GM12801 (cell line): ENCODE results near the gene YBX1.

ENCODE experiments used
- CTCF ChIP-seq: IDR thresholded peaks from one replicate; pipeline ENCODE4 v1.5.1; 2011; ENCODE audit warnings: control low read depth; ENCODE audit not compliant: insufficient read length; ENCODE audit errors: extremely low read depth

Gene YBX1

GRCh38 chr1:42680055-42680454 lies 2.2 kb upstream of the YBX1 start:
- no peak for TF ChIP-seq CTCF

GRCh38 chr1:42680921-42681683 lies 1.1 kb upstream of the YBX1 start:
- TF ChIP-seq CTCF, result no peak

GRCh38 chr1:42682739-42683531 lies 717 bp downstream of the YBX1 start:
- TF ChIP-seq CTCF, result no peak

- no peak for TF ChIP-seq CTCF
These were observed 1.9 kb downstream of the YBX1 start for GRCh38 chr1:42684139-42684538.

- no peak for TF ChIP-seq CTCF
These were observed 4.2 kb downstream of the YBX1 start for GRCh38 chr1:42686418-42686817.

- TF ChIP-seq CTCF, result no peak
These were observed 7.7 kb downstream of the YBX1 start for GRCh38 chr1:42689912-42690311.

GRCh38 chr1:42690477-42691156 lies 8.4 kb downstream of the YBX1 start:
- TF ChIP-seq CTCF, result no peak
